GM03348 (cell line): ENCODE measurements around the gene IFI16.
"Not testable (repeated sequence)": the region's sequence is repeated elsewhere in the genome, so short reads cannot be mapped to it uniquely, and the experiment has no call there.

ENCODE experiments used
- DNase-seq: peaks from one replicate; pipeline ENCODE4 v3.0.0; 2012; ENCODE audit warnings: low spot score

The IFI16 gene

GRCh38 chr1:159007726-159008125, 2.0 kb upstream of the IFI16 start:
- DNase-seq = no peak

GRCh38 chr1:159008744-159009188, 941 bp upstream of the IFI16 start:
- DNase-seq = no peak

DNA sequence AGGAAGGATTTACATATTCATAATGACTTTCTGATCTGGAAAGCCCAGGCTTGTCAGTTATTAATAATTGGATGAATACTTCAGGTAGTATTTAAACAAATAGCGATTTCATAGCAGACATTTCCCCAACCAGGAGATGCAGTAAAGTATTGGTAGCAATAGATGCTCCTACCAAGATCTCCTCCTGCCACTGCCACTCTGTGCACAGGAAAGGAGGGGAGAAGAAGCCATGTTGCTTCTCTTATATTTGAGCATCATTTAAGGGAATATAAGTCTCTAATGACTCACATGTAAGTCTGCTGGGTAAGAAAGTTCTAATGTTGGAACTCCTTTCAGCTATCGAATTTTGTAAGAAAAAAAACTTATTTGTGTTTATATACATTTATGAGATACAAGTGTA, 420 bp upstream of the IFI16 start:
- DNase-seq = no peak

- no peak for DNase-seq
These were observed 684 bp downstream of the IFI16 start for GRCh38 chr1:159010391-159010790.

GRCh38 chr1:159011001-159011400, 1.3 kb downstream of the IFI16 start:
- DNase-seq = not testable (repeated sequence)

DNA sequence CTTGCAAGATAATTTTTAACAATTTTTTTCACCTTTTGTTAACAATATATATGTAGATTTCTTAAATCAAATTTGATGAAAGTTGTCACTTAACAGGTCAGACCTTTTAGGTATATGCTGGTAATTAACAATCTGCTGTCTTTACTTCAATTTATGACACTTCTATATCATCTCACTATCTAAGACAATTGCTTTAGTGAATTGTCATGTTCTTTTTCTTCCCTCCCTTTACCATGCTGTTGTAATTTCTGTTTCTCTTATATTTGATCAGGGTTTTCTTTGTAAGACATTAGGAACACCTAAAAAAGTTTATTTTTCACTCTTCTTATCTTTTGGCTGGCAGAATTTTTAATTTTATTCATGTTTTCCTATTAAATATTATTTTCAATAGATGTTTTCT, 2.0 kb downstream of the IFI16 start:
- DNase-seq = no peak

DNA sequence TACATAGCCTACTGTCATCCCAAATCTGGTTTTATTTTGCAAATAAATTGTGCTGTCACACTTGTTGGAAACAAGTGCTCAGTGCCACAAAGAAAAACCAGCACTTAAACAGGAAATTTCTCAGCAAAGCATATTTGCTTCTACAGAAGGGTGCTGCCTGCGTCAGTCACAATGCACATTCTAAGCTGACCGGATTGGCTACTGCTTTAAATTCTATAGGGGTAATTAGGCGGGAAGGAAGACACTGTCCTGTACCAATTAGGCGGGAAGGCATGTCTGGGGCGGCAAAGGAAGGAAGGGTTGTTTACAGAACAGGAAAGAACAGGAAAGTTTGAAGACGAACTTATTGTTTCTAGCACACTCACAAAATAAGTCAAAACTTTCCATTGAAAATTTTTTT, 2.8 kb downstream of the IFI16 start:
- DNase-seq = peak; percentile 9

GRCh38 chr1:159014003-159014571, 4.4 kb downstream of the IFI16 start:
- DNase-seq = no peak

- DNase-seq = no peak
These were observed 5.1 kb downstream of the IFI16 start for GRCh38 chr1:159014851-159015250.

DNA sequence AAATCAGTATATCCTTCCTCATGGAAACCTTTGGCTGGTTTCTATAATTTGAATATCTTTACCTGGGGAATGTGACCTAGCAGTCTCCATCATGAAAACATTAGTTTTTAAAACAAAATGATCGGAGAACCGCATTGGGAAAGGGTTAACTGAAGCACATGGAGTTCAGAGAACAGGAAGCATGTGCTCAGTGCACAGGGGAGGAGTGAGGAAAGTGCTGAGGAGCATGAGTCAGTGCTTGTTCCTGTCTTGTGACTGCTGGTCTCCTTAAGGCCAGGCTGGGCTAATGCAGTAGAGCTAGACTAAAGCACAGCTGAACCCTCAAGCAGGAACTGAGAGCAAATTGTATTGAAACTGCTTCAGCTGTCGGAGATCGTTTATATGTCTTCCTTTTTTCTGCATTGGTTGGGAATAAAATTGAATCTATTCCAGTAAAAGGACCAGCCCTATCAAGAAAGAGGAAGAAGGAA, 5.8 kb downstream of the IFI16 start:
- DNase-seq = peak; percentile 83

DNA sequence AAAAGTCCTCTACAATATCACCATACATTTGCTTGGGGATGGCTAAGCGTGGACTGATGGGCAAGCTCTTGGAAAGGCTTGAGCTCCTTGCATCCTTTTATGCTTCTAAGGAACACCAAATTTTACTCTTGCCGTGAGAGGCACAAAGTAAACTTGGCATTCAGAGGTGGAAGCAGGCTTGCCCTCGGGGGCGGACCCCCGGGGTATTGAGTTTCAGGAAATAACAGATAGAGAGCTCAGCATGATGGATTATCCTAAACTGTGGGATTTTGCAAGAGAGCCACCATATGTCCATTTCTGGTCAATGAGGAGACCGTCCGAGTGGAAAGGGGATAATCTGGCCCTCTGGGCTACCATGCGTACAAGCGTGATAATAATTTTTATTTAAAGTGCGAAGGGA, 14.0 kb downstream of the IFI16 start:
- no peak for DNase-seq

DNA sequence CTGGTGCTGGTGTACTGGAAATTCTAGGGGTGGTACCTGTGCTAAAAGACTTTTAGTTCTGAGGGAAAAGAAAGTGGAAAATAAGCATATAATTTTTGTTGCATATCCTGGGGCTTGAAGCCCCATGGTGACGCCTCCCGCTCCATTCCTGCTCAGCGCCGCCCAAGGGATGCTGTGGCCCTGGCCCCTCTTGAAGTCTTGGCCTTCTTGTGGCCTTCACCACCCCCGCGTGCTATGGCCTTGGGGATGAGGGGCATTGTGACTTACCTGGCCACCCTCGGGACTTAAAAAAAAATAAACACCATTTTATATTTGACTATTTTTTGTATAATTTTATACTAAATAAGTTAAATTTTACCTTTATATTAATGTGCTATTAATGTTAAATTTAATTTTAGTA, 15.3 kb downstream of the IFI16 start:
- DNase-seq = no peak

DNA sequence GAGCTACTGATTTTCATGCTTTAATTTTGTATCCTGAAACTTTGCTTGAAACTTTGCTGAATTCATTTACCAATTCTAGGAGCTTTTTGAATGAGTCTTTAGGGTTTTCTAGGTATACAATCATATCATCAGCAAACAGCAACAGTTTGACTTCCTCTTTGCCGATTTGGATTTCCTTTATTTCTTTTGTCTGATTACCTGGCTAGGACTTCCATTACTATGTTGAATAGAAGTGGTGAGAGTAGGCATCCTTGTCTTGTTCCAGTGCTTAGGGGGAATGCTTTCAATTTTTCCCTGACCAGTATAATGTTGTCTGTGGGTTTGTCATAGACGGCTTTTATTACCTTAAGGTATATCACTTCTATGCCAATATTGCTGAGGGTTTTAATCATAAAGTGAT, 17.1 kb downstream of the IFI16 start:
- DNase-seq = not testable (repeated sequence)

DNA sequence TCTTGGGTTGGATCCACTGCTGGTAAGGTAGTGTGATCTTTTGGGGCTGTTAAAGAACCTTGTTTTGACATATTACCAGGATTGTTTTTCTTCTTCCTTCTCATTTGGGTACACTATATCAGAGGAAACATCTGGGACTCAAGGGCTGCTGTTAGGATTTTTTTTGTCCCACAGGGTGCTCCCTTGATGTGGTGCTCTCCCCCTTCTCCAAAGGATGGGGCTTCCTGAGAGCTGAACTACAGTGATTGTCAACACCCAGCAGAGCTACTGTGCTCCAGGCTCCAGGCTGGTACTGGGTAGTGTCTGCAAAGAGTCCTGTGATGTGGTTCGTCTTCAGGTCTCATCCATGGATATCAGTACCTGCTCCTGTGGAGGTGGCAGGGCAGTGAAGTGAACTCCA, 20.6 kb downstream of the IFI16 start:
- DNase-seq = no peak

DNA sequence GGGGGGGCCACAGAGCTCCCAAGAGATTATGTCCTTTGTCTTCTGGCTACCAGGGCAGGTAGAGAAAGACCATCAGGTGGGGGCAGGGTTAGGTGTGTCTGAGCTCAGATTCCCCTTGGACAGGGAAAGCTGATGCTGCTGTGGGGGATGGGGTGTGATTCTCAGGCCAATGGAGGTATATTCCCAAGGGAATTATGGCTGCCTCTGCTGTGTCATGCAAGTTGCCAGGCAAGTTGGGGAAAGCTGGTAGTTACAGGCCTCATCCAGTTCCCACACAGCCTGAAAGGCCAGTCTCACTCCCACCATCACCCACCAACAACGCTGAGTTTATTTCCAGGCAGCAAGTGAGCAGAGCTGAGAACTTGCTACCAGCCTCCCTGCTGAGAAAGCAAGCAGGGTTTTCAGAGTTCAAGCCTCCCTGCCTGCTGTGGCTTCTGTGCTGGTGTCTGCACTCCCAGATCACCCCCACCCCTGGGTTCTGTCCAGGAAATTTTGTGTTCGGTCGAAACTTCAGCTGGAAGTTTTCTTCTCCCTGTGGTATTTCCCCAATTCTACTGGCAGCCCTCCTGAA, 21.3 kb downstream of the IFI16 start:
- no peak for DNase-seq

DNA sequence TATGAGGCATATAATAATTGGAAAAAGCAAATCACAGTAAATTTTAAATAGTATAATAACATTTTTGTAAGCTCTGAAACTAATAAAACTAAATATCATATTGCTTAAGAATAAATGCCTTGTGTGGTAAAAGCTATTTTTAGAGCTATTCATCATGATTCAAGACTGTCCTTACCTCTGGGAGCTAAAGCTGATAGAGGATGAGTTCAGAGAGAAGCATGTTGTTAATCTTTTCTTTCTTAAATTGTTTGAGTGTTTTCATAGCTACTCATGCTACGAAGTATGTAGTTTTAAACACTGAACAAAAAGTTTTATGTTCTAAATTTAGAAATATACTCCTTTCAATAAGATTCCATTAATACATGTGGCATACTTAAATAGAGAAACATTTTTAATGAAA, 30.5 kb downstream of the IFI16 start:
- peak; percentile 73 for DNase-seq

GRCh38 chr1:159040893-159041724, 31.4 kb downstream of the IFI16 start:
- DNase-seq = no peak

- DNase-seq = not testable (repeated sequence)
These were observed 36.8 kb downstream of the IFI16 start for GRCh38 chr1:159046486-159046885.

- no peak for DNase-seq
These were observed 41.7 kb downstream of the IFI16 start for GRCh38 chr1:159051436-159051835.

GRCh38 chr1:159054427-159054826, 44.7 kb downstream of the IFI16 start:
- no peak for DNase-seq

DNA sequence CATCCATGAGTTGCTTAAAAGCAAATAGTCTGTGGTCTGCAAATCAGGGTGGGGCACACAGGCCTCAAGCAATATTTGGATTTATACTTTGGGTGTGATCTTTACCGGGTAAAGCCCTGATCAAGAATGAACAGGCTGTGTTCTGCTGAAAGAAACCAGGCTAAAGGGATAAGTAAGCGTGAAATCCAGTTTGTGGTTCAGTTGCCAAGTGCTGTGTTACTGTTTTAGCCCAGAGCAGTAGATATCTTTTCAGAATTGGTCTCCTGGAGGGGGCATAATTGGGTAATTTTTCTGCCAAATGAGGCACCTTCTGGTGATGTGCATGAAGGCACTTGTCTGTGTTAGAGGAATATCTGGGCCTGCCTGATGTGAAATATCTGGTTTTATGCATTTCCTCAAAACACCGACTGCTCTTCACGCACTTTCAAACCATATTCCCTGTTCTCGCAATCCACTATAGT, 45.5 kb downstream of the IFI16 start:
- DNase-seq = no peak

GRCh38 chr1:159056069-159056698, 46.5 kb downstream of the IFI16 start:
- DNase-seq = no peak

GRCh38 chr1:159058751-159059150, 49.0 kb downstream of the IFI16 start:
- no peak for DNase-seq
